Activated naive CD4-positive, alpha-beta T cell treated with anti-CD3 and anti-CD28 coated beads, Interleukin-2, amount 50 U/mL, for 72 hours (primary cell): ENCODE results near the gene ZNF134. TPM values are rescaled to one million over a fixed set of nuclear protein-coding genes. Genes with fewer than 3 reads are reported as not detected.

Experiments used
- ATAC-seq, 2 donors: fragments of 150-1000 bp; cut with Tn5 transposase; 2 replicates each; pipeline ENCODE4 v1.10.0; 2021; ENCODE audit warnings: mild to moderate bottlenecking in 2 of 2, moderate library complexity in 2 of 2
- DNase-seq, 2 donors: peaks; one replicate each; pipeline ENCODE4 v3.0.0; 2021 to 2022; ENCODE audit warnings: low spot score in 2 of 2
- H3K27ac Mint-ChIP-seq, 2 donors: one replicate each; pipeline ENCODE4 v1.8.0; 2022; ENCODE audit warnings: mild to moderate bottlenecking in 2 of 2, mixed read lengths in 2 of 2
- H3K36me3 Mint-ChIP-seq, 2 donors: one replicate each; pipeline ENCODE4 v1.8.0; 2022; ENCODE audit warnings: mixed read lengths in 2 of 2
- H3K9me3 Mint-ChIP-seq, 2 donors: one replicate each; pipeline ENCODE4 v1.8.0; 2022; ENCODE audit warnings: mixed read lengths in 2 of 2
- total RNA-seq, 2 donors: library from RNA; stranded (reverse); gene quantifications; one replicate each; pipeline ENCODE4 v1.2.3, GENCODE V29; 2022

The ZNF134 gene
- total RNA-seq = 1 to 10 TPM; 4.2 to 6.7 TPM

DNA sequence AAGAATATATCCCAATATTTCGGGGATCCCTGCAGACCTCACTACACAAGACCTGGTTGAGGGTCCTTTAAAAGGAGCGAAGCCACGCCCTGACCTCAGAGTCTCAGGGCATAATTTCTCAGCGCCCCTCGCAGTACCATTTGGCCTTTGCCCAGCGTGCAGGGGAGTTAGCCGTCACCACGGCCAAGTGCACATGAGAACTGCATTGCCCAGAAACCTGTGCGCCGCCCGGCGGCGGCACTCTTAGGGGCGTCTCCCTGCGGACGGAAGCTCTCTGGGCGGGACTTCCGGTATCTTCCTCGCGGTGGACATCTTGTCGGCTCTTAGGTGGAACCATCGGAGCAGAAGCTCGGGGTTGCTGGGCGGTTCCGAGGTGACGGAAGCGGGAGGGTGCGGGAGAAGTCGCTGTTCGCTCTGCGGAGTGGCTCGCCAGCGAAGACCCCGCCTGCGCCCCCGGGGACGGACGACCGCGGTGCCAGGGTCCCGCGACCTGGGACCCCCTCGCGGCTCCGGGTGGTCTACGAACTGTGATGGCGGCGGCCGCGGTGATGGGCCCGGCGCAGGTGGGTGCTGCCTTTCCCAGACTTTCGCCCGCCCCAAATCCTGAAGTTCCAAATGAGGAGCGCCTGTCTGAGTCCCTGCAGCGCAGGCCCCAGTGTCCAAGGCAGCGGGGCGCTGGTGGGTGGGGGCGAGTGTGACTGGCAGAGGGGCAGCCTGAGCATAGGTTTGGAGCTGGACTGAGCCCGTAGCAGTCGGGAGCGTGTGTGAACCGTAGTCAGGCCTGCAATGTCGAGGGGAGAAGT lies at the start of gene ZNF134:
ZNF134 (plus strand) TSS at position 302 of the 803 bp plus-strand sequence. CDS start 5,227 bp downstream, outside the sequence.
- ATAC-seq (peak; percentile 100), DNase-seq (peak; percentile 83 to 87)
- Mint-ChIP-seq H3K9me3 (peaks cover 42 to 49% of the 10 kb centered on the region in 2 donors), H3K36me3 (peaks cover 64 to 70% of the 10 kb centered on the region in 2 donors), H3K27ac (peak within 1 kb of the TSS; percentile 46 to 89)

DNA sequence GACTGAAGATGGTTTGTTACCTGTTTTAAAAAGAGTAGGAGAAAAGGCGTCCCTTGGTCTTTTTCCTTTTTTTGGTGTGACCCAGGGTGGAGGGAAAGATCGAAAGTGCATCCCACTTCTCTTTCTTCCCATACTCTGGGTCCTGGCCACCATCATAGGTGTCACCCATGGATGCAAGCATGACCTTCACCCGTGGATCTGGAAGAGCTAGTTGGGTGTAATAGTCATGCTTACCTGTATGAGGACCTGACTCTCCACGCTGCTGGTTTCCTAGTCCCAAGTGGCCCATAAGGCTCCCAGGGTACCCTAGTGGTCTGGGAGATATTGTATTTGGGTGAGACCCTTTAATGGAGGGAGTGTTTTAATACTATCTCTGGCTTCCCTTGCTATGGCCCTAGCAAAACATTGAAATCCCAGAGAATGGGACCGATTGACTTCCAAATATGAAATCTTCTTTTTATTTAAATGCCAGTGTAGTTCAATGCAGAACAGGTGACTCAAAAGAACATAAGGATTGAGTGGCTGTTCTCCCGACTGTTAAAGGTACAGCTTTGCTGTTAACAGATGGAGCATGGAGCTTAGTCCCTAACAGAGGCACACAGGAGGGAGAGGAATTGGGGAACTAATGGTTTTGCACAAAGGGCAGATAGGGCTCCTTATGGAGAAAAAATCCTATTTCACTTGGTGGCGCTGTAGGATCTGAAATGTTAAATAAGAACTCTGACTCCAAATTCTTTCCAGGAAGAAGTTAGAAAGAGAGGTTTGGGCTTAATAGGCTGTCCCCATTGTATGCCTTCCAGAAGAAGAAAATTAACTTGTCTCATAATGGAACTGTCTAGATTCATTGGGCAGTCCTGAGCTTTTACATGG lies 47.4 kb upstream of the ZNF134 start:
- H3K9me3 Mint-ChIP-seq = peaks cover 41 to 55% of the 10 kb centered on the region in 2 donors
- DNase-seq (no peak), ATAC-seq (no peak)
- H3K27ac Mint-ChIP-seq = no peak overlapping the region
- H3K36me3 Mint-ChIP-seq = peaks cover 43 to 77% of the 10 kb centered on the region in 2 donors

DNA sequence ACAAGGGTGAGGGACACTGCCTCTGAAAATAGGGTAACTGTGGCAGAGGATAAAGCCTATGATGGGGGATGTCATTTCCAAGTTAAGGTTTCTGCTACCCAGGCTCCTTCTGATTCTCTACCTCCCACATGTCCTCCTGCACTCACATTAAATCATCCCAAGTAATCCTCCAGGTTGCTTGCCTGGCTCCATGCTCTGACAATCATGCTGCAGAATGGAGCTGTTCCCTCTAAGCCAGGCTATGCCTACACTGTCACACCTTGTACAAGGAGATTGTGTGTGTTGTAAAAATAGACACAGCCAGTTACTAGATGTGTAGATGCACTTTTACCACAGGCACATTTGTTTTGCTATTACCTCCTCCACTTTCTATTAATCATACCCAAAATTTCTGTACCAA lies 43.3 kb upstream of the ZNF134 start:
- no peak for DNase-seq
- Mint-ChIP-seq H3K9me3 (peaks cover 51 to 59% of the 10 kb centered on the region in 2 donors), H3K36me3 (peaks cover 68 to 87% of the 10 kb centered on the region in 2 donors), H3K27ac (no peak overlapping the region)
- no peak for ATAC-seq

DNA sequence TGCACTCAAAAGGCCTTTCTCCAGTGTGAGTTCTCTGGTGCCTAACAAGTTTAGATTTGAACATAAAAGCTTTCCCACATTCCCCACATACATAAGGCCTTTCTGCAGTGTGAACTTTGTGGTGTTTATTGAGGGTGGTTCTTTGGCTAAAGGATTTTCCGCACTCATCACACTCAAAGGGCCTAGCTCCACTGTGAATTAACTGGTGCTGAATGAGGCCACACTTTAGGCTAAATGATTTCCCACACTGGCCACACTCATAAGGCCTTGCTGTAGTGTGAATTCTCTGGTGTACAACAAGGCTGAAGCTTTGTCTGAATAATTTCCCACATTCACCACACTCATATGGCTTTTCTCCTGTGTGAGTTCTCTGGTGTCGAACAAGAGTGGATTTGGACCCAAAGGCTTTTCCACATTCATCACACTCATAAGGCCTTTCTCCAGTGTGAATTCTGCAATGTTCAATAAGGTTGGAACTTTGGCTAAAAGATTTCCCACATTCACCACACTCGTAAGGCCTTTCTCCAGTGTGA lies 41.6 kb upstream of the ZNF134 start:
- H3K9me3 Mint-ChIP-seq = peaks cover 52 to 64% of the 10 kb centered on the region in 2 donors
- ATAC-seq = no peak
- DNase-seq = no peak
- H3K36me3 Mint-ChIP-seq = peaks cover 80 to 89% of the 10 kb centered on the region in 2 donors
- H3K27ac Mint-ChIP-seq = no peak overlapping the region

DNA sequence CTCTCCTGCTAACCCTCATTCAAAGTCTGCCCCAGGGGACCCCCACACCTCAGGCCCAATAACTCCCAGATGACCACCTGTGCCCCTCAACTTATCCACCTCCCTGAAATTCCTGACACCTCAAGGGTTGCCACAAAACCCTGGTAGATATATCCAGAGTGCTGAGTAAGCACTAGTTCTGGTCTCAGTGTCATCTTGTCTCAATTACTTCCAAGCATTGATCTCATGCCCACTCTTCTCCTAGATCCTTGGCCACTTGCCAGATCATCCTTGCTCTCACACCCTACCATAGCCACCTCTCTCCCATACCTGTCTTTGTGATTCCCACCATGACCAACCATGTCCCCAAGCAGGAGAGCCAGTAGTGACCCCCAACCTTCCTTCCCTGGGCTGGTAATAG lies 37.4 kb upstream of the ZNF134 start:
- peaks cover 47 to 57% of the 10 kb centered on the region in 2 donors for H3K9me3 Mint-ChIP-seq

DNA sequence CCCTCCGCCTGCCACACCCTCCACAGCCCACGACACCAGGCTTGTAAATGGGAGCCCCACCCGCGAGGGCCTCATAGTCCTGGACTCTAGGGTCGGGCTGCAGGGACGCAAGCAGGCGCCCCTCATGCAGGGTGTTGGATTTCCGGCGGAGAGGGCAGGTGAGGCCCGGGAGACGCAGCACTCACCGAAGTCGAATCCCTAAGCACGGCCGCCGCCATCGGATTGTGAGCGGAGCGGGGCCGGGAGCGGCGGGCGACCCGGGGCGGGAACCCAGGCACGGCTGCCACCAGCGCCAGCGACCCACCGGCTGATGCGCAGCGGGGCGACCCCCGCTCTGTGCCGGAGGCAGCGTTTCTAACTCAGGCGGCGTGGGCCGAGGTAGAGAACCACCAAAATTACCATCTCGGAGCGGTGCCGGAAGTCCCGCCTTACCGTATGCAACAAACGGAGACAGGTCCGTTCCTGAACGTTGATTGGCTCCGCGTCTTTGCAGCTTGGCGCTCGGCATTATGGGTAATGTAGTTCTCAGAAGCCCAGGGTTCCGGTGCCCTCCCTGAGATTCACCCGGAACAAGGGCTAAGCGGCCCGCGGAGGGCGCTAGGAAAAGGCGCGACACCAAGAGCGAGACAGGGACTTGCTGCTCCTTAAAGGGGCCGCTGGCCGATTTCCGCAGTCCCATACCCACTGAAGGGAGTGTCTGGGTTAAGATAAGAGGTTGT lies 35.4 kb upstream of the ZNF134 start, which contains the start of gene ZNF416:
ZNF416 (minus strand) TSS at position 425 of the 719 bp plus-strand sequence; CDS start at position 218, 207 bp downstream.
- DNase-seq = peak; percentile 90 to 94
- peaks cover 60 to 77% of the 10 kb centered on the region in 2 donors for H3K36me3 Mint-ChIP-seq
- peaks cover 45 to 47% of the 10 kb centered on the region in 2 donors for H3K9me3 Mint-ChIP-seq
- peak within 1 kb of the TSS in 1 of 2 donors; percentile 82 for H3K27ac Mint-ChIP-seq
- peak; percentile 97 to 98 for ATAC-seq

More for the DNA sequence above, 37.4 kb upstream of the ZNF134 start:
- Mint-ChIP-seq H3K36me3 (peaks cover 68 to 80% of the 10 kb centered on the region in 2 donors), H3K27ac (peak overlapping the region in 1 of 2 donors; percentile 31)
- DNase-seq (no peak), ATAC-seq (no peak)

DNA sequence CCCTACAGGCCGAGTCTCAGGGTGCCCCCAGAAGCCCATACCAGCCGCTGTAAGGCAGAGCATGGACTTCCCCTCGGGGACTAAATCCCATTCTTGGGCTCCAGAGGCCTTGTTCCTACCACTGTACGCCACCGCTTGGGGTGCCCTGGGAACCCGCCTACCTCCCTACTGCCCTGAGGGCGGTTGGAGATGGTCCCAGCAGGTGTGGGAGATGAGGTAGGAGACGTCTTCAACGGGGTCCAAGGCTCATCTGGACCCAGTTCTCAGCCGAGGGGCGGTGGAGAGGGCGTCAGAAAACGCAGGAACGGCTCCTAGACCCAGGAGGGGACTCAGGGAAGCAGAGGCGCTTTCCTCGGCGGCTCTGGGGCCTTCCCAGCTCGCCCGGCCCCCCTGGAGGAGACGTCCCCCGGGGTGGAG lies 30.9 kb upstream of the ZNF134 start:
- peak overlapping the region in 1 of 2 donors; percentile 76 for H3K27ac Mint-ChIP-seq
- DNase-seq = no peak
- ATAC-seq = no peak
- peaks cover 54 to 76% of the 10 kb centered on the region in 2 donors for H3K36me3 Mint-ChIP-seq
- peaks cover 47 to 50% of the 10 kb centered on the region in 2 donors for H3K9me3 Mint-ChIP-seq

DNA sequence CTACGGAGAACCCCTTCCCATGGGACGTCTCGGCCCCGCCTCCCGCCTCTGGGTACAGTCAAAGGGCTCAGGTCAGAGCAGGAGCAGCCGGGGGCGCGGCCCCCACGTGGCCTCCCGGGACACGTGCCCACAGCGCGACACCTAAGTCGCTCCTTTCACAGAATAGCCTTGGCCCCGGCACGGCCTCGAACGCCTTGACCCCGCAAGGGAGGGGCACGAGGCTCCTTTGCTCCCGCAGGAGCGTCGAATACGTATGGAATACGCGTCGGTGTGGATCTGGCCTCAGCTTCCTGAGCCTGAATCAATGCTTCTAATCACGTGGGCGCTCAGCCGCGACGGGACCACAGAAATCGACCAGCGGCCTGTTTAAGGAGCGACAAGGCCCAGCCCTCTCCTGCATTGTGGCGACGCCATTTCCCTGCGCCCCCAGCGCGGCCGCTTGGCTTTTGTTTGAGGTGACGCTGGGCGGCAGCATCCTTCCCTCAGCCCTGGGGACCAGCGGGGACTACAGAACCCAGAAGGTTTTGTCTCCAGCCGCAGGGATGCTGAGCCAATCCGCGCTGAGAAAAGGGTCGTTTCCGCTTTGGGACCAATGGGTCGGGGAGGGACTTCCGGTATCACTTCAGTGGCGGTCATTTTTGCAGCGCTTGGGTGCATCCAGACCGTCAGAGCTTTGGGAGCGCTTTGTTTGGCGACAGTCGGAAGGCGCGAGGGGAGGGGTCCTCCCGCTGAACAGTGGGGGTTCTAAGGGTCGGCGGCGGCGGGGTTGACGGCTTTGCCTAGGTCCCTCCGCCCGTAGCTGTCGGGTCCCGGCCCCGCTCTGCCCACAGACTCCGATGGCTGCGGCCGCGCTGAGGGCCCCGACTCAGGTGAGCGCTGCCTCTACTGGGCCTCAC lies 30.3 kb upstream of the ZNF134 start, which contains the start of gene ZIK1:
ZIK1 (plus strand) TSS at position 625 of the 896 bp plus-strand sequence; CDS start at position 837, 212 bp downstream.
- Mint-ChIP-seq H3K27ac (peak within 1 kb of the TSS; percentile 76 to 90), H3K9me3 (peaks cover 52 to 53% of the 10 kb centered on the region in 2 donors), H3K36me3 (peaks cover 59 to 81% of the 10 kb centered on the region in 2 donors)
- DNase-seq (peak; percentile 71 to 80), ATAC-seq (peak; percentile 84 to 88)

DNA sequence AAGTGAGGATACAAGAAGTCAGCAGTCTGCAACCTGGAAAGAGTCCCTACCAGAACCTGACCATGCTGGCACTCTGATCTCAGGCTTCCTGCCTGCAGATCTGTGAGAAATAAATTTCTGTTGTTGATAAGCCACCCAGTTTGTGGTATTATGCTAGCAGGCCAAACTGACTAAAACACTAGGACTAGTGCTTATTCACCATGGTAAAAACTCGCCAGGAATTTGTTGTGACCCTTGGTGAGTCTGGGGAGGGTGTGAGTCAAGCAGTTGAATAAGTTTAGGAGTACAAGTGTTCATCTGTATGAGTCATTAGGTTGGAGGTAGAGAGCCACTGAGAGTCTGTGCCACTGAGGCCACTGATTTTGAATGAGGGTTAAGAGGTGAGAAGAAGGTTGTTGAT lies 26.5 kb upstream of the ZNF134 start:
- H3K27ac Mint-ChIP-seq = no peak overlapping the region
- ATAC-seq (peak in 1 of 2 donors; percentile 14), DNase-seq (no peak)
- peaks cover 85 to 92% of the 10 kb centered on the region in 2 donors for H3K36me3 Mint-ChIP-seq
- H3K9me3 Mint-ChIP-seq = peaks cover 43 to 60% of the 10 kb centered on the region in 2 donors

DNA sequence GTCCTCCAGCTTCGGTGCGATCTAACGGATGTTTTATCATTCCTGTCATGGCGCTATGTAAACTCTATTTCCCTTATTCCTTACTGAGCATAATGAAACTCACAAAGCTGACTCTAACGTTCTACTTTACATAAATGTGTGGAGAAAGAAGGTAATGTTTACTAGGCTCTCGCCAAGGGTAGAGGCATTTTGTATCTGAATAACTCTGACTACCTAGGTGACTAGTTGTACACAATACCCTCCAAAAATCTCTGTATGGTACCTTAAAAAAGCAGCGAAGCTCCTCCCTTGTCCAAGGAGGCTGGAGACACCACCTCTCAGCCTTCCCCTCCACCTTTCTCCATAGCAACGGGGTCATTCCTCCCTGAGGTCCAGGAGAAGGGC lies 14.7 kb upstream of the ZNF134 start:
- no peak for DNase-seq
- no peak for ATAC-seq
- Mint-ChIP-seq H3K36me3 (peaks cover 38 to 62% of the 10 kb centered on the region in 2 donors), H3K27ac (peak overlapping the region in 1 of 2 donors; percentile 71), H3K9me3 (peaks cover 45 to 49% of the 10 kb centered on the region in 2 donors)

DNA sequence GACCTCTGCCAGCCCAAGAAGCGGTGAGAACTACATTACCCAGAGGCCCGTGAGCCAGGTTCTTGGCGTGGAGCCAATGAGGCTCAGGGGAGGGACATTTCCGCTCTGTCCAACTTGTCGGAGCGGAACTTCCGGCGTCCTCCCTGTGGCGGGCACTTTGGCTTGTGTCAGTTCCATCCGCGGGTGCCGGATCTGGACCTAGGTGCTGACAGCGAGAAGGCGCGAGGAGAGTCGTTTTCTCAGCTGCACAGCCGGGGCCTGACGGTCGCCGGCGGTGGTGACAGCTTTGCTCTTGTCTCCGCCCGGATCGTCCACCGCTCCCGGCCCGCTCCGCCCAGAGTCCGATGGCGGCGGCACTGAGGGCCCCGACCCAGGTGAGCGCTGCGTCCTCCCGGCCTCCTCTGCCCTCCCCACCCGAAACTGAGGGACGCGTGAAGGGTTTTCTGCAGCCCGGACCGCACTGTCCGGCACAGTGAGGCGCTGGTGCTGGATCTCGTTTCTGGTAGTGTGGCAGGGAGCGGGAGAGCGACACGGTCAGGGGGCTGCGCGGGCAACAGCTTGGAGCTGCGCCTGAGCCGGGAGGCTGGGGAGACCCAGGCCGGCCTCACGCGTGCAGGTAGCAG lies 14.2 kb upstream of the ZNF134 start, which contains the start of gene ZNF530:
ZNF530 (plus strand) TSS at position 125 of the 623 bp plus-strand sequence. CDS start 4,461 bp downstream, outside the sequence.
- Mint-ChIP-seq H3K27ac (peak within 1 kb of the TSS in 1 of 2 donors; percentile 71), H3K36me3 (peaks cover 43 to 65% of the 10 kb centered on the region in 2 donors)

DNA sequence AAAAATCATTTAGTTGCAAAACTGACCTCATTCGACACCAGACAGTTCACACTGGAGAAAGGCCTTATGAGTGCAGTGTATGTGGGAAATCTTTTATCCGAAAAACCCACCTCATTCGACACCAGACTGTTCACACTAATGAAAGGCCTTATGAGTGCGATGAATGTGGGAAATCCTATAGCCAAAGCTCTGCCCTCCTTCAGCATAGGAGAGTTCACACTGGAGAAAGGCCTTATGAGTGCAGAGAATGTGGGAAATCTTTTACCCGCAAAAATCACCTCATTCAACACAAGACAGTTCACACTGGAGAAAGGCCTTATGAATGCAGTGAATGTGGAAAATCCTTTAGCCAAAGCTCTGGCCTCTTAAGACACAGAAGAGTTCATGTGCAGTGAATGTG lies 7.1 kb upstream of the ZNF134 start:
- Mint-ChIP-seq H3K36me3 (peaks cover 77 to 80% of the 10 kb centered on the region in 2 donors), H3K27ac (no peak overlapping the region), H3K9me3 (peaks cover 47 to 52% of the 10 kb centered on the region in 2 donors)
- DNase-seq (no peak), ATAC-seq (no peak)

More for the DNA sequence above, 14.2 kb upstream of the ZNF134 start, which contains the start of gene ZNF530:
- peak; percentile 87 to 89 for DNase-seq
- peak; percentile 99 for ATAC-seq
- H3K9me3 Mint-ChIP-seq = peaks cover 47 to 53% of the 10 kb centered on the region in 2 donors

DNA sequence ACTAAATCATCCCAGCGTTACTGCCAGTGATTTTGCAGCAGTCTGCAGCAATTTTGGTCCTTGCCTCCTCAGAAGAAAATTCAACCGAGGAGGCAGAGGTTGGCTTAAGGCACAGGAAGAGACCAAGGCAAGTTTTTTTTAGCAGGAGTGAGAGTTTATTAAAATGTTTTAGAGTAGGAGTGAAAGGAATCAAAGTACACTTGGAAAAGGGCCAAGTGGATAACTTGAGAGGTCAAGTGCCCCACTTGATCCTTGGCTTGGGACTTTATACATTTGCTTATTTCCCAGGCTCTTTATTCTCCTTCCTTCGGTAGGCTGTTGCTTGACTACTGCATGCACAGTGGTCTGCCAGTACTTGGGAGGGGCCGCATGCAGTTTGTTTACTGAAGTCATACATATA lies 2.9 kb upstream of the ZNF134 start:
- DNase-seq = no peak
- Mint-ChIP-seq H3K27ac (no peak overlapping the region), H3K36me3 (peaks cover 61 to 66% of the 10 kb centered on the region in 2 donors), H3K9me3 (peaks cover 39 to 41% of the 10 kb centered on the region in 2 donors)
- ATAC-seq = no peak

DNA sequence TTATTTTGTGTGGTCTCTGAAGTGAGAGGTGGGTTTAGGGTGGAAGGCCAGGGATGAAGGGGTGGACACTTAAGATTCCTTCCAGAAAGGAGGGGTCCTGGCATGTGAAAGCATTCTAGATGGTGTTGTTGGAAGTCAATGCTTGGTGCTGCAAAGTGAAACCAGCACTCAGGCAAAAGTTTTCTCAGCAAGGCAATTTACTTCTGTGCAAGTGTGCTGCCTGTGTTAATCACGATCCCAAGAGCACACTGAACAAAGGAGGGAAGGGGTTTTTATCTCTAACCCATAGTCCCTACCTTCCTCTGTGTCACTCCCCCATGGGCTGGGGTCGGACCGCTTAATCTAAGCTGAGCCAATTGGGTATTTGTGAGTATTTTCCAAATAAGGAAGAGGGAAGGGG lies 1.3 kb downstream of the ZNF134 start:
- DNase-seq (no peak), ATAC-seq (no peak)
- H3K27ac Mint-ChIP-seq = peak overlapping the region; percentile 19 to 89
- peaks cover 54 to 61% of the 10 kb centered on the region in 2 donors for H3K9me3 Mint-ChIP-seq
- H3K36me3 Mint-ChIP-seq = peaks cover 72 to 77% of the 10 kb centered on the region in 2 donors
